Duodenal mucosa (tissue), 2 donors: ENCODE data around the gene ME3.

Experiments
- H3K27ac ChIP-seq: one replicate; pipeline ENCODE4 v1.7.0; 2013; ENCODE audit warnings: low read depth, low read length
- H3K27me3 ChIP-seq, 2 donors: one replicate each; pipeline ENCODE4 v1.7.0; 2013; ENCODE audit warnings: low read length in 2 of 2, control low read depth in 1 of 2; ENCODE audit not compliant: insufficient read depth in 2 of 2, control insufficient read depth in 1 of 2
- H3K36me3 ChIP-seq, 2 donors: one replicate each; pipeline ENCODE4 v1.7.0; 2013; ENCODE audit warnings: low read length in 2 of 2, control low read depth in 1 of 2; ENCODE audit not compliant: insufficient read depth in 2 of 2, control insufficient read depth in 1 of 2
- H3K4me1 ChIP-seq, 2 donors: one replicate each; pipeline ENCODE4 v1.7.0; 2013; ENCODE audit warnings: low read length in 2 of 2, control low read depth in 1 of 2; ENCODE audit not compliant: insufficient read depth in 2 of 2, control insufficient read depth in 1 of 2
- H3K4me3 ChIP-seq, 2 donors: one replicate each; pipeline ENCODE4 v1.7.0; 2013; ENCODE audit warnings: low read length in 2 of 2, low read depth in 1 of 2
- H3K9ac ChIP-seq, 2 donors: one replicate each; pipeline ENCODE4 v1.7.0; 2013; ENCODE audit warnings: low read length in 2 of 2, low read depth in 1 of 2
- H3K9me3 ChIP-seq, 2 donors: one replicate each; pipeline ENCODE4 v1.7.0; 2013; ENCODE audit warnings: low read length in 2 of 2, control low read depth in 1 of 2; ENCODE audit not compliant: control insufficient read depth in 1 of 2

The ME3 gene

GRCh38 chr11:86500500-86501140 is 171.8 kb downstream of the ME3 start:
- H3K4me1 ChIP-seq, result peaks cover 6% of the 10 kb centered on the region in 2 donors
- no peak overlapping the region for H3K9ac ChIP-seq
- H3K27ac ChIP-seq, result no peak overlapping the region
- H3K9me3 ChIP-seq, result no peaks in the 10 kb centered on the region
- H3K27me3 ChIP-seq, result no peaks in the 10 kb centered on the region
- H3K36me3 ChIP-seq, result no peaks in the 10 kb centered on the region
- no peak overlapping the region for H3K4me3 ChIP-seq

- no peak overlapping the region for H3K27ac ChIP-seq
- H3K9me3 ChIP-seq, result no peaks in the 10 kb centered on the region
- H3K36me3 ChIP-seq, result no peaks in the 10 kb centered on the region
- no peak overlapping the region for H3K4me3 ChIP-seq
- H3K9ac ChIP-seq, result no peak overlapping the region
- peaks cover 6% of the 10 kb centered on the region in 2 donors for H3K4me1 ChIP-seq
- no peaks in the 10 kb centered on the region for H3K27me3 ChIP-seq
These were observed 172.7 kb downstream of the ME3 start for GRCh38 chr11:86499723-86500129.

- H3K4me1 ChIP-seq, result peaks cover 6% of the 10 kb centered on the region in 2 donors
- no peaks in the 10 kb centered on the region for H3K27me3 ChIP-seq
- H3K9ac ChIP-seq, result no peak overlapping the region
- no peak overlapping the region for H3K4me3 ChIP-seq
- H3K27ac ChIP-seq, result no peak overlapping the region
- H3K36me3 ChIP-seq, result no peaks in the 10 kb centered on the region
- no peaks in the 10 kb centered on the region for H3K9me3 ChIP-seq
These were observed 174.6 kb downstream of the ME3 start for GRCh38 chr11:86497836-86498235.

GRCh38 chr11:86497310-86497709 is 175.1 kb downstream of the ME3 start:
- no peak overlapping the region for H3K27ac ChIP-seq
- peaks cover 6% of the 10 kb centered on the region in 2 donors for H3K4me1 ChIP-seq
- no peaks in the 10 kb centered on the region for H3K36me3 ChIP-seq

GRCh38 chr11:86495351-86495750 is 177.1 kb downstream of the ME3 start:
- Histone ChIP-seq H3K4me1 (peaks cover 2 to 6% of the 10 kb centered on the region in 2 donors), H3K27ac (no peak overlapping the region), H3K27me3 (no peaks in the 10 kb centered on the region), H3K36me3 (no peaks in the 10 kb centered on the region), H3K4me3 (no peak overlapping the region), H3K9me3 (no peaks in the 10 kb centered on the region), H3K9ac (no peak overlapping the region)

More at GRCh38 chr11:86497310-86497709, 175.1 kb downstream of the ME3 start:
- no peak overlapping the region for H3K9ac ChIP-seq
- no peaks in the 10 kb centered on the region for H3K9me3 ChIP-seq
- H3K4me3 ChIP-seq, result no peak overlapping the region
- H3K27me3 ChIP-seq, result no peaks in the 10 kb centered on the region

- Histone ChIP-seq H3K4me3 (no peak overlapping the region), H3K9me3 (no peaks in the 10 kb centered on the region), H3K27ac (no peak overlapping the region), H3K36me3 (no peaks in the 10 kb centered on the region), H3K27me3 (no peaks in the 10 kb centered on the region), H3K4me1 (no peaks in the 10 kb centered on the region), H3K9ac (no peak overlapping the region)
These were observed 179.9 kb downstream of the ME3 start for GRCh38 chr11:86492370-86493010.

- Histone ChIP-seq H3K4me1 (no peaks in the 10 kb centered on the region), H3K27me3 (no peaks in the 10 kb centered on the region), H3K4me3 (no peak overlapping the region), H3K9me3 (no peaks in the 10 kb centered on the region), H3K27ac (no peak overlapping the region), H3K9ac (no peak overlapping the region), H3K36me3 (no peaks in the 10 kb centered on the region)
These were observed 181.4 kb downstream of the ME3 start for GRCh38 chr11:86491027-86491426.

- no peak overlapping the region for H3K27ac ChIP-seq
- no peaks in the 10 kb centered on the region for H3K4me1 ChIP-seq
- no peak overlapping the region for H3K9ac ChIP-seq
- no peaks in the 10 kb centered on the region for H3K9me3 ChIP-seq
- no peaks in the 10 kb centered on the region for H3K36me3 ChIP-seq
- H3K27me3 ChIP-seq, result no peaks in the 10 kb centered on the region
- no peak overlapping the region for H3K4me3 ChIP-seq
These were observed 181.8 kb downstream of the ME3 start for GRCh38 chr11:86490582-86490981.

- H3K4me3 ChIP-seq, result no peak overlapping the region
These were observed 183.0 kb downstream of the ME3 start for GRCh38 chr11:86489442-86489841.

GRCh38 chr11:86488553-86488952 is 183.9 kb downstream of the ME3 start:
- Histone ChIP-seq H3K27me3 (no peaks in the 10 kb centered on the region), H3K27ac (no peak overlapping the region), H3K36me3 (no peaks in the 10 kb centered on the region), H3K4me3 (no peak overlapping the region), H3K9me3 (no peaks in the 10 kb centered on the region), H3K9ac (no peak overlapping the region), H3K4me1 (no peaks in the 10 kb centered on the region)

More at GRCh38 chr11:86489442-86489841, 183.0 kb downstream of the ME3 start:
- Histone ChIP-seq H3K36me3 (no peaks in the 10 kb centered on the region), H3K9ac (no peak overlapping the region), H3K27me3 (no peaks in the 10 kb centered on the region), H3K27ac (no peak overlapping the region), H3K4me1 (no peaks in the 10 kb centered on the region), H3K9me3 (no peaks in the 10 kb centered on the region)
